ENCODE results near the gene MAST4. TPM values are rescaled to one million over a fixed set of nuclear protein-coding genes. Genes with fewer than 3 reads are reported as not detected.

The MAST4 gene
- total and polyA plus RNA-seq, 4 donors: 3.7 to 9.5 (median 6.5) TPM

DNA sequence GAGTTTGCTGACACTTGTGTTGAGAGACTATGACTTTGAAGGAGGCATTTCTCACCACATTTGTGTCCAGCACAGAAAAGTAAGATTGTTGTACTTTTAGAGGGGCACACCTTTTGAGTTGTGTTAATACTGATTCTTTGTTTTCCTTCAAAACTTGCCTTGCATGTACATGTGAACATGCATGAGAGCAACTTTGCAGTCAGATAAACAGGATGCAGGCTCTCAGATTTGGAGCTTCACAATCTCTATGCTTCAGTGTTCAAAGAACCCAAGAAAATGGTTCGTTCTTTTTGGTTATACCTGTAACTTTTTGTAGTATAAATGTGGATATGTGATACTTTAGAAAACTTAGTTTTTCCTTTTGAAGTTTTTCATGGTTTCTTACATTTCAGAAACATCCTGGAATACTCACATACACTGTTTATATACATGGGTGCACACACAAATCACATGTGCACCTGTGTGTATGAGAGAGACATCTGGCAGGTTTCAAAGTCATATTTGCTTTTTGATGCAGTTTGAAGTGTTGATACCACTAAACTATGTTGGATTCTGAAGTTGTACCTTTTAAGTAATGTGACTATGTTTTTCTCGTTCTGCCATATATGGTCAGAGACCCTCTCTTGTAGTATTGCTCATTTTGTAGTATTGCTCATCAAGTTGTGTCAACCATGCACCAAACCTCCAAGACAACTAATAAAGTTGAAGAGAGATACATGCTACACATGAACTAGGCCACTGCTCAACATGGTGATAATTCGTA lies 409.7 kb downstream of the MAST4 start:
- H3K27ac ChIP-seq (ENCODE audit: low read depth in 1 of 2, low read length in 2 of 2): peak overlapping the region; percentile 6 to 96
- TF ChIP-seq FOXA2 (IDR thresholded peaks at IDR 0.05): no peak
- no peaks in the 10 kb centered on the region for H3K27me3 ChIP-seq (ENCODE audit: control insufficient read depth in 4 of 4, insufficient read depth in 4 of 4, low read length in 3 of 4)
- H3K4me1 ChIP-seq (ENCODE audit: control insufficient read depth in 4 of 4, insufficient read depth in 4 of 4, low read length in 3 of 4): peaks cover 1 to 58% (median 22%) of the 10 kb centered on the region in 4 donors
- peak overlapping the region in 1 of 2 donors; percentile 64 for H3K9ac ChIP-seq (ENCODE audit: low read depth in 1 of 2, low read length in 2 of 2)
- 64% methylated on average over 3 of the region's 3 CpGs for WGBS
- no peaks in the 10 kb centered on the region for H3K9me3 ChIP-seq (ENCODE audit: control insufficient read depth in 4 of 4, low read length in 3 of 4)
- H3K36me3 ChIP-seq (ENCODE audit: control insufficient read depth in 4 of 4, insufficient read depth in 3 of 4, low read depth in 1 of 4, low read length in 3 of 4): no peaks in the 10 kb centered on the region
- no peak for DNase-seq (ENCODE audit: low spot score)
- H3K4me3 ChIP-seq (ENCODE audit: low read depth in 1 of 3, low read length in 3 of 3): peak overlapping the region; percentile 82 to 89 (median 84)

GRCh38 chr5:67006500-67006848 lies 410.3 kb downstream of the MAST4 start:
- no peaks in the 10 kb centered on the region for H3K27me3 ChIP-seq (ENCODE audit: control insufficient read depth in 4 of 4, insufficient read depth in 4 of 4, low read length in 3 of 4)
- H3K4me1 ChIP-seq (ENCODE audit: control insufficient read depth in 4 of 4, insufficient read depth in 4 of 4, low read length in 3 of 4): peaks cover 6 to 63% (median 28%) of the 10 kb centered on the region in 4 donors
- peak overlapping the region in 1 of 2 donors; percentile 96 for H3K27ac ChIP-seq (ENCODE audit: low read depth in 1 of 2, low read length in 2 of 2)
- no peaks in the 10 kb centered on the region for H3K36me3 ChIP-seq (ENCODE audit: control insufficient read depth in 4 of 4, insufficient read depth in 3 of 4, low read depth in 1 of 4, low read length in 3 of 4)
- no peak for TF ChIP-seq HNF4G (IDR thresholded peaks at IDR 0.05)
- TF ChIP-seq ATF3 (IDR thresholded peaks at IDR 0.05): no peak
- TF ChIP-seq JUND (IDR thresholded peaks at IDR 0.05): no peak
- TF ChIP-seq RXRA (IDR thresholded peaks at IDR 0.05): no peak
- no peak for TF ChIP-seq HNF4A (conservative IDR thresholded peaks at IDR 0.05)
- TF ChIP-seq, protein P1, sequence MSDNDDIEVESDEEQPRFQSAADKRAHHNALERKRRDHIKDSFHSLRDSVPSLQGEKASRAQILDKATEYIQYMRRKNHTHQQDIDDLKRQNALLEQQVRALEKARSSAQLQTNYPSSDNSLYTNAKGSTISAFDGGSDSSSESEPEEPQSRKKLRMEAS (IDR thresholded peaks at IDR 0.05): no peak
- TF ChIP-seq NR2F2 (IDR thresholded peaks at IDR 0.05): no peak
- no peak for TF ChIP-seq RAD21 (IDR thresholded peaks at IDR 0.05)
- no peak for TF ChIP-seq FOXA2 (IDR thresholded peaks at IDR 0.05)
- no peak for TF ChIP-seq FOXA1 (IDR thresholded peaks at IDR 0.05)
- TF ChIP-seq, protein P2, sequence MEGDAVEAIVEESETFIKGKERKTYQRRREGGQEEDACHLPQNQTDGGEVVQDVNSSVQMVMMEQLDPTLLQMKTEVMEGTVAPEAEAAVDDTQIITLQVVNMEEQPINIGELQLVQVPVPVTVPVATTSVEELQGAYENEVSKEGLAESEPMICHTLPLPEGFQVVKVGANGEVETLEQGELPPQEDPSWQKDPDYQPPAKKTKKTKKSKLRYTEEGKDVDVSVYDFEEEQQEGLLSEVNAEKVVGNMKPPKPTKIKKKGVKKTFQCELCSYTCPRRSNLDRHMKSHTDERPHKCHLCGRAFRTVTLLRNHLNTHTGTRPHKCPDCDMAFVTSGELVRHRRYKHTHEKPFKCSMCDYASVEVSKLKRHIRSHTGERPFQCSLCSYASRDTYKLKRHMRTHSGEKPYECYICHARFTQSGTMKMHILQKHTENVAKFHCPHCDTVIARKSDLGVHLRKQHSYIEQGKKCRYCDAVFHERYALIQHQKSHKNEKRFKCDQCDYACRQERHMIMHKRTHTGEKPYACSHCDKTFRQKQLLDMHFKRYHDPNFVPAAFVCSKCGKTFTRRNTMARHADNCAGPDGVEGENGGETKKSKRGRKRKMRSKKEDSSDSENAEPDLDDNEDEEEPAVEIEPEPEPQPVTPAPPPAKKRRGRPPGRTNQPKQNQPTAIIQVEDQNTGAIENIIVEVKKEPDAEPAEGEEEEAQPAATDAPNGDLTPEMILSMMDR (IDR thresholded peaks at IDR 0.05; ENCODE audit: low read depth, low read length, missing input control): no peak
- TF ChIP-seq ZBTB33 (IDR thresholded peaks at IDR 0.05): no peak
- WGBS: 54% methylated on average over 3 of the region's 3 CpGs
- H3K9ac ChIP-seq (ENCODE audit: low read depth in 1 of 2, low read length in 2 of 2): no peak overlapping the region
- no peak for DNase-seq (ENCODE audit: low spot score)
- no peaks in the 10 kb centered on the region for H3K9me3 ChIP-seq (ENCODE audit: control insufficient read depth in 4 of 4, low read length in 3 of 4)
- no peak overlapping the region for H3K4me3 ChIP-seq (ENCODE audit: low read depth in 1 of 3, low read length in 3 of 3)

- Histone ChIP-seq H3K27ac (ENCODE audit: low read depth in 1 of 2, low read length in 2 of 2) (peak overlapping the region in 1 of 2 donors; percentile 55), H3K27me3 (ENCODE audit: control insufficient read depth in 4 of 4, insufficient read depth in 4 of 4, low read length in 3 of 4) (no peaks in the 10 kb centered on the region), H3K9me3 (ENCODE audit: control insufficient read depth in 4 of 4, low read length in 3 of 4) (no peaks in the 10 kb centered on the region), H3K4me1 (ENCODE audit: control insufficient read depth in 4 of 4, insufficient read depth in 4 of 4, low read length in 3 of 4) (peaks cover 6 to 65% (median 33%) of the 10 kb centered on the region in 4 donors), H3K36me3 (ENCODE audit: control insufficient read depth in 4 of 4, insufficient read depth in 3 of 4, low read depth in 1 of 4, low read length in 3 of 4) (no peaks in the 10 kb centered on the region), H3K9ac (ENCODE audit: low read depth in 1 of 2, low read length in 2 of 2) (no peak overlapping the region), H3K4me3 (ENCODE audit: low read depth in 1 of 3, low read length in 3 of 3) (no peak overlapping the region)
- DNase-seq (ENCODE audit: low spot score): no peak
- TF ChIP-seq, protein P1 (IDR thresholded peaks at IDR 0.05): peak; percentile 20
- TF ChIP-seq FOXA1 (IDR thresholded peaks at IDR 0.05) (peak; percentile 77), FOXA2 (IDR thresholded peaks at IDR 0.05) (peak; percentile 79), RAD21 (IDR thresholded peaks at IDR 0.05) (peak in 1 of 2 donors; percentile 42), HNF4G (IDR thresholded peaks at IDR 0.05) (no peak), GABPA (IDR thresholded peaks at IDR 0.05 in 1 of 2, conservative IDR thresholded peaks at IDR 0.05 in 1 of 2) (no peak), HNF4A (conservative IDR thresholded peaks at IDR 0.05) (peak; percentile 34 to 35), SP1 (IDR thresholded peaks at IDR 0.05) (peak; percentile 30), RXRA (IDR thresholded peaks at IDR 0.05) (peak; percentile 11 to 50), JUND (IDR thresholded peaks at IDR 0.05) (peak in 1 of 2 donors; percentile 9)
- WGBS: 33% methylated on average over 1 of the region's 1 CpG
Measured at GRCh38 chr5:67009028-67009427, 412.8 kb downstream of the MAST4 start.

Data from liver (tissue), 9 donors.